DOHH2 (cell line): ENCODE data around the gene SLC12A3.

Source experiments
- H3F3A ChIP-seq: fragments of 200-600 bp; sonication (generic), shearing (Covaris generic); 2 replicates; pipeline ENCODE4 v1.6.0; 2016; ENCODE audit warnings: antibody characterized with exemption, mild to moderate bottlenecking; ENCODE audit not compliant: control insufficient read depth, insufficient read depth
- H3K27ac ChIP-seq: fragments of 200-600 bp; sonication (generic); 2 replicates; pipeline ENCODE4 v1.5.1; 2014; ENCODE audit warnings: low read depth, mild to moderate bottlenecking, low read length, moderate library complexity
- H3K27me3 ChIP-seq: fragments of 200-600 bp; sonication (generic); 2 replicates; pipeline ENCODE4 v1.6.1; 2014; ENCODE audit warnings: mild to moderate bottlenecking, low read length, mixed read lengths; ENCODE audit not compliant: control insufficient read depth
- H3K36me3 ChIP-seq: fragments of 200-600 bp; sonication (generic); 2 replicates; pipeline ENCODE4 v1.6.1; 2014; ENCODE audit warnings: mild to moderate bottlenecking, low read length, moderate library complexity, mixed read lengths; ENCODE audit not compliant: control insufficient read depth
- H3K4me1 ChIP-seq: fragments of 200-600 bp; sonication (generic); 2 replicates; pipeline ENCODE4 v1.6.1; 2014; ENCODE audit warnings: mild to moderate bottlenecking, low read length, mixed read lengths; ENCODE audit not compliant: control insufficient read depth
- H3K4me2 ChIP-seq: fragments of 200-600 bp; sonication (generic); 2 replicates; pipeline ENCODE4 v1.6.0; 2014; ENCODE audit warnings: mild to moderate bottlenecking, low read length, moderate library complexity
- H3K4me3 ChIP-seq: fragments of 200-600 bp; sonication (generic); 2 replicates; pipeline ENCODE4 v1.5.1; 2014; ENCODE audit warnings: mild to moderate bottlenecking, low read length, mixed read lengths
- H3K79me2 ChIP-seq: fragments of 200-600 bp; sonication (generic); 2 replicates; pipeline ENCODE4 v1.6.1; 2014; ENCODE audit warnings: mild to moderate bottlenecking, low read length, mixed read lengths; ENCODE audit not compliant: control insufficient read depth
- H3K9me2 ChIP-seq: fragments of 200-600 bp; sonication (generic); replicated peaks from 2 replicates; pipeline ENCODE4 v1.6.1; 2014; ENCODE audit warnings: mild to moderate bottlenecking, low read length, mixed read lengths; ENCODE audit not compliant: control insufficient read depth
- H3K9me3 ChIP-seq: fragments of 200-600 bp; sonication (generic); 2 replicates; pipeline ENCODE4 v1.6.1; 2014; ENCODE audit warnings: antibody characterized with exemption, low read length, mixed read lengths; ENCODE audit not compliant: control insufficient read depth, insufficient read depth
- H4K20me1 ChIP-seq: fragments of 200-600 bp; sonication (generic); 2 replicates; pipeline ENCODE4 v1.6.0; 2014; ENCODE audit warnings: low read depth, mild to moderate bottlenecking, antibody characterized with exemption, low read length, moderate library complexity; ENCODE audit not compliant: control insufficient read depth, insufficient read depth
- CTCF ChIP-seq: fragments of 200-600 bp; sonication (generic); IDR thresholded peaks from one replicate; pipeline ENCODE4 v1.5.1; 2014; ENCODE audit warnings: antibody characterized with exemption, mild to moderate bottlenecking, low read depth, low read length; ENCODE audit not compliant: poor library complexity, severe bottlenecking
- EZH2phosphoT487 ChIP-seq: fragments of 200-600 bp; sonication (generic); IDR thresholded peaks from 2 replicates; pipeline ENCODE4 v1.6.1; 2017; ENCODE audit warnings: borderline replicate concordance, mild to moderate bottlenecking, antibody characterized with exemption, low read length, moderate library complexity, mixed read lengths

The SLC12A3 gene

GRCh38 chr16:56869513-56870275 is 4.7 kb downstream of the SLC12A3 start:
- no peaks in the 10 kb centered on the region for H3K27me3 ChIP-seq
- H4K20me1 ChIP-seq = no peaks in the 10 kb centered on the region
- H3K9me2 ChIP-seq = no peaks in the 10 kb centered on the region
- no peak overlapping the region for H3K27ac ChIP-seq
- TF ChIP-seq CTCF (peak; percentile 52), EZH2phosphoT487 (no peak)
- no peaks in the 10 kb centered on the region for H3F3A ChIP-seq
- no peaks in the 10 kb centered on the region for H3K9me3 ChIP-seq
- H3K4me3 ChIP-seq = no peak overlapping the region
- no peak overlapping the region for H3K4me2 ChIP-seq
- peaks cover 18% of the 10 kb centered on the region for H3K4me1 ChIP-seq
- H3K36me3 ChIP-seq = no peaks in the 10 kb centered on the region
- H3K79me2 ChIP-seq = no peaks in the 10 kb centered on the region

GRCh38 chr16:56870276-56870888 is 5.4 kb downstream of the SLC12A3 start:
- Histone ChIP-seq H4K20me1 (no peaks in the 10 kb centered on the region), H3F3A (no peaks in the 10 kb centered on the region), H3K9me3 (no peaks in the 10 kb centered on the region), H3K4me1 (peaks cover 24% of the 10 kb centered on the region), H3K9me2 (no peaks in the 10 kb centered on the region), H3K36me3 (no peaks in the 10 kb centered on the region), H3K4me3 (no peak overlapping the region), H3K27ac (no peak overlapping the region), H3K79me2 (no peaks in the 10 kb centered on the region), H3K4me2 (no peak overlapping the region), H3K27me3 (no peaks in the 10 kb centered on the region)
- TF ChIP-seq EZH2phosphoT487 (no peak), CTCF (no peak)

- H3K4me2 ChIP-seq = no peak overlapping the region
- H3K9me2 ChIP-seq = no peaks in the 10 kb centered on the region
Observed at GRCh38 chr16:56871172-56871593, 6.2 kb downstream of the SLC12A3 start.

More at GRCh38 chr16:56871172-56871593, 6.2 kb downstream of the SLC12A3 start:
- Histone ChIP-seq H3K79me2 (no peaks in the 10 kb centered on the region), H3F3A (no peaks in the 10 kb centered on the region), H3K4me3 (no peak overlapping the region), H3K27me3 (no peaks in the 10 kb centered on the region), H3K9me3 (no peaks in the 10 kb centered on the region), H3K36me3 (no peaks in the 10 kb centered on the region), H4K20me1 (no peaks in the 10 kb centered on the region), H3K4me1 (peaks cover 32% of the 10 kb centered on the region), H3K27ac (no peak overlapping the region)
- TF ChIP-seq CTCF (no peak), EZH2phosphoT487 (no peak)
